SH-SY5Y (cell line): ENCODE data around the gene LEPR.

Source experiments
- GATA2 ChIP-seq: IDR thresholded peaks from 2 replicates; pipeline ENCODE4 v1.6.1; 2011; ENCODE audit warnings: mild to moderate bottlenecking, low read depth, low read length
- GATA3 ChIP-seq: IDR thresholded peaks from 2 replicates; pipeline ENCODE4 v1.6.1; 2011; ENCODE audit warnings: low read depth, mild to moderate bottlenecking, low read length, moderate library complexity

GRCh38 chr1:65432918-65433317, 12.4 kb downstream of the LEPR start:
- no peak for TF ChIP-seq GATA3
- no peak for TF ChIP-seq GATA2
